HG03135 (cell line): ENCODE results near the gene RHAG.
A peak's percentile ranks its signal among the peaks of the same experiment; 100 is the strongest.
"Not testable (repeated sequence)": the region's sequence is repeated elsewhere in the genome, so short reads cannot be mapped to it uniquely, and the experiment has no call there.

ENCODE experiments used
- ATAC-seq: cut with Tn5 transposase; IDR thresholded peaks from one replicate; pipeline ENCODE4 v1.9.1; 2021; ENCODE audit warnings: mild to moderate bottlenecking, moderate library complexity; ENCODE audit not compliant: unreplicated experiment

The RHAG gene

GRCh38 chr6:49637350-49637731 lies 702 bp upstream of the RHAG start:
- ATAC-seq, result no peak

DNA sequence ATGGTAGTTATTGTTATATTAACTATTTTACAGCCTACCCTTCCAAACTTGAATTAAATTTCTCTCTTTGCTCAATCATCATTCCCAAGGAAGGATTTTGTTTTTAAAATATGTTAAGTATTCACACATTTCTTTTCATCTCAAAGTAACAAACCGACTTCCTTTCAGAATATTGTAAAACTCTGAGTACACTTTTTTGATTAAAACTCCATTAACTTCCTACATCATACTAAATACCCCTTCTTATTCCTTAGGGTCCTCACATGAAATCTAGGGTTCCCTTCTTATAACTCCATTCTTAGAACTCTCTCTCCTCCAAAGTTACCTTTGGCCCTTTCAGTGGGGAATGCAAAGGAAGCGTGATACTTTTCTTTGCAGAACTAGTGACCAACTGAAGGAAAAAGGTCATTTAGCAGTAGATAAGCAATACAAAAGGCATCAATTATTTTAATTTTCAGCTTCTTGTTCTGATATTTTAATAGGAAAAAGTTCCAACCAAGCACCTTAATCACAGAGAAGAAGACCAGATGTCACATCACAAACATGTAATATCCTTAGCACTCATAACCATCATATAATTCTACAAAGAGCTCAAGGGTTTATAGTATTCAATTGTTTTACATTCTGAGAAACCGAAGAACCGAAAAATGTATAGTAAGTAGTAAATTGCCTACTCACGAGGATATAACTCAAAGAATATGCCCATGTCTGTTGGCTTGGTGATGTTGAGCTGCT lies 494 bp downstream of the RHAG start:
- no peak for ATAC-seq

GRCh38 chr6:49635480-49635879 lies 1.2 kb downstream of the RHAG start:
- ATAC-seq, result no peak

GRCh38 chr6:49634836-49635218 lies 1.8 kb downstream of the RHAG start:
- ATAC-seq, result no peak

- no peak for ATAC-seq
Measured at GRCh38 chr6:49634092-49634835, 2.4 kb downstream of the RHAG start.

- no peak for ATAC-seq
Measured at GRCh38 chr6:49633541-49633940, 3.1 kb downstream of the RHAG start.

GRCh38 chr6:49632727-49633126 lies 3.9 kb downstream of the RHAG start:
- ATAC-seq, result no peak

GRCh38 chr6:49629485-49630088 lies 7.1 kb downstream of the RHAG start:
- not testable (repeated sequence) for ATAC-seq

GRCh38 chr6:49626811-49627210 lies 9.8 kb downstream of the RHAG start:
- no peak for ATAC-seq

GRCh38 chr6:49618257-49618656 lies 18.4 kb downstream of the RHAG start:
- ATAC-seq, result no peak

DNA sequence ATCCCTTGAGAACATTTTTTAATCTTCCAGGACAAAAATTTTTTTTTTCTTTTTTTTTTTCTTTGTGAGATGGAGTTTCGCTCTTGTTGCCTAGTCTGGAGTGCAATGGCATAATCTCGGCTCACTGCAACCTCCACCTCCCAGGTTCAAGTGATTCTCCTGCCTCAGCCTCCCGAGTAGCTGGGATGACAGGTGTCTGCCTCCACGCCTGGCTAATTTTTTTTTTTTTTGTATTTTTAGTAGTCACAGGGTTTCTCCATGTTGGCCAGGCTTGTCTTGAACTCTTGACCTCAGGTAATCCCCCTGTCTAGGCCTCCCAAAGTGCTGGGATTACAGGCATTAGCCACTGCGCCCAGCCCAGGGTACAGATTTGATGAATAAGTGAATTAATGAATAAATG lies 22.5 kb downstream of the RHAG start:
- not testable (repeated sequence) for ATAC-seq

DNA sequence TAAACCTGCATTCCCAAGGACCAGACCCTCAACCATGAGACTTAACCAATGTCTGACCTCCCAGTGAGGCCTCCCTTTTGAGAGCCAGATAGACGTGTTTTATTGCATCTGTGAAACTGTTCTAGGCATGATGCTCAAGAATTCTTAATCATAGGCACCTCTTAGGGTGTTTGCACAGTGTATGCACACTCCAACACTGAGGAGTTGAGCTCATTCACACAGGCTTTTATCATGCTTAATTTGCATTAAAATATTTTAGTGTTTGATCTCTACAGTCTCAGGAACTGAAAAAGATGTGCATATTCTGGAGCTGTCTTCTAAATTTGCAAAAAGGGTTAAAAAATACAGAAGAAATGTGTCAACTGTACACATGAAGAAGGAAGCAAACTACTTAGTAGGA lies 27.4 kb downstream of the RHAG start:
- ATAC-seq, result no peak

- not testable (repeated sequence) for ATAC-seq
Measured at GRCh38 chr6:49608275-49608674, 28.4 kb downstream of the RHAG start.

GRCh38 chr6:49607391-49607982 lies 29.2 kb downstream of the RHAG start:
- no peak for ATAC-seq

DNA sequence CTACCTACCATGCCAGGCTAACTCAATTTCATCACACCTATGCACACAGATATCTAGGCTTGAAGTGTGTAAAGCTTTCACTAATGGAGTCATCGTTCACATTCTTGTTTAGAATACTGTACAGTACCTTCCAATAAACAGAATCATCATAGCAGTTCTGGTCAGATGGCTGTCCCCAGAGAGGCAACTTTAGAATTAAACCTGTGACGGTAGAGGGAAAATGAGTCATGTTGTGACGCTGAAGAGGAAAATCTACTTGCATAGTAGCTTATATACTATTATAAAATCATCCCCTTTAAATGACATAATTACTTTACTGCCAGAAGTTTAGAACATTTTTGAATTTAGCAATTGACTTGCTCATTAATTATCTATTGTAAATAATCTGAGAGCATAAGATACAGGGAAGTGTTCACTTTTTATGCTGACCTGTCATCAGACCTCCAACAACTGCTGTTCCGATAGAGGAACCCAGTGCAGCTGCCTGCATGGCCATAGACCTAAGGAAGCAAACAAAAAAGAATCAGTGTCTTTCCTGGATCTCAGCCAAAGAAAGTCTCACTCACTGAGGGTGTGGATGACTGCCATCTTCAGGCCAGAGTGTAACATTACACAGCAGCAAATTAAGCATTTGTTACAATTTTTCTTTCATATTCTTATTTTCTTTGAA lies 29.8 kb downstream of the RHAG start:
- ATAC-seq, result peak; percentile 98

DNA sequence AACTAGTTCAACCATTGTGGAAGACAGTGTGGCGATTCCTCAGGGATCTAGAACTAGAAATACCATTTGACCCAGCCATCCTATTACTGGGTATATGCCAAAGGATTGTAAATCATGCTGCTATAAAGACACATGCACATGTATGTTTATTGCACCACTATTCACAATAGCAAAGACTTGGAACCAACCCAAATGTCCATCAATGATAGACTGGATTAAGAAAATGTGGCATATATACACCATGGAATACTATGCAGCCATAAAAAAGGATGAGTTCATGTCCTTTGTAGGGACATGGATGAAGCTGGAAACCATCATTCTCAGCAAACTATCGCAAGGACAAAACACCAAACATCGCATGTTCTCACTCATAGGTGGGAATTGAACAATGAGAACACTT lies 32.6 kb downstream of the RHAG start:
- not testable (repeated sequence) for ATAC-seq

DNA sequence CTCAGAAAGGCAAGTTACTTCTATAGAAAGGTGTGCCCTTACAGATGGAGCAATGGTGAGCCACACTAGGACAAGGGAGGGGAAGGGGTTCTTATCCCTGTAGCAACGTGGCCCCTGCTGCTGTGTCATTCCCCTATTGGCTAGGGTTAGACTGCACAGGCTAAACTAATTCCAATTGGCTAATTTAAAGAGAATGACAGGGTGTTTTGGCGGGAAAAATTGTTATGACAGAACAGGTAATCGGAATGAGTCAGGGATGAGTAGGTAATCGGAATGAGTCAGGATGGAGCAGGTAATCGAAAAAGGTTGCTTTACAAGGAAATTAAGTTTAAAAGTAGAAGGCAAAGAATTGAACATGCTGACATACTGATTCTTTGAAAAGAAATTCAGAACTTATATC lies 49.4 kb downstream of the RHAG start:
- ATAC-seq, result not testable (repeated sequence)

- ATAC-seq, result no peak
Measured at GRCh38 chr6:49582529-49582928, 54.1 kb downstream of the RHAG start.

GRCh38 chr6:49579649-49580048 lies 57.0 kb downstream of the RHAG start:
- no peak for ATAC-seq

- ATAC-seq, result no peak
Measured at GRCh38 chr6:49576618-49577017, 60.0 kb downstream of the RHAG start.

DNA sequence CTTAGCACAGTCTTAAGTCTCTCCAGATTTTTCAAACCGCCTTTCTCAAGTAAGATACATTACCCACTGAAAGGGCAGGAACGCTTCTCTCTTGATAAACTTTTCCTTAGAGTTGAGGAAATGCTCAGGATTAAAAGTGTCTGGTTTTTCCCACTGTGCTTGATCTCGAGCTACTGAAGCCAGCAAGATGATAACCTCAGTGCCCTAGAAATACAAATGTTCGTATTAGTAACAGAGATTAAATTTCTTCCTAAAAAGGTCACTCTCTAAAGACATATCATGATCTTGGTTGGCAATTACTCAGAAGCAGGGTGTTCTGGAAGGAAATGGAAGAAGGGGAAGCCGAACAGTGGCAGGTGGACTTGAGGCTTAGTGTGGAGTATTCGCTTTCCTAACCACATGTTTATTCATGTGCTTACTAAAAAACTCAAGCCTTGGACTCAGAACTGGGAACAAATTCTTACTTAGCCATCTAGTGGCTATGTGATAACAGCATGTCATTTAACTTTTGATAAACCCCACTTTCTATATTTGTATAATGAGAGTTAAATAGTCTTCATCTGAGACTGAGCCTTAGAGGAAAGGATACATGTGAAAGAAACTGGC lies 66.1 kb downstream of the RHAG start:
- no peak for ATAC-seq
